ENCODE results near the gene AGBL2. TPM values are rescaled to one million over a fixed set of nuclear protein-coding genes. Genes with fewer than 3 reads are reported as not detected.
A peak's percentile ranks its signal among the peaks of the same experiment; 100 is the strongest.

AGBL2 gene
- total RNA-seq, 1 experiment from 2014 or later, result 1.8 TPM

- H3K4me1 ChIP-seq (ENCODE audit: insufficient read depth, low read length), result no peaks in the 10 kb centered on the region
- H3K9ac ChIP-seq (ENCODE audit: low read length), result no peak overlapping the region
- no peaks in the 10 kb centered on the region for H3K79me2 ChIP-seq (ENCODE audit: low read length)
- peaks cover 5% of the 10 kb centered on the region for H3F3A ChIP-seq (ENCODE audit: low read length, unreplicated experiment)
- no peak overlapping the region for H3K4me2 ChIP-seq (ENCODE audit: low read length)
- no peaks in the 10 kb centered on the region for H3K9me2 ChIP-seq (replicated peaks; ENCODE audit: low read length)
- H3K4me3 ChIP-seq (ENCODE audit: low read length), result no peak overlapping the region
- no peak for ATAC-seq
- no peaks in the 10 kb centered on the region for H3K9me3 ChIP-seq (ENCODE audit: low read length)
- CTCF ChIA-PET, result no interaction called here
- DNase-seq, result no peak
- intact Hi-C loops (cut with micrococcal nuclease), result no loop called here
- H4K20me1 ChIP-seq (ENCODE audit: low read length), result no peaks in the 10 kb centered on the region
- BruUV-seq (replicated peaks), result no TSS peak
- no peak overlapping the region for H2AFZ ChIP-seq (ENCODE audit: low read length)
- no peak overlapping the region for H3K27ac ChIP-seq (ENCODE audit: low read length)
- peaks cover 48% of the 10 kb centered on the region for H3K36me3 ChIP-seq (ENCODE audit: low read depth, low read length)
- TF ChIP-seq EZH2 (IDR thresholded peaks at IDR 0.05; ENCODE audit: low read length, unreplicated experiment) (no peak), CTCF (conservative IDR thresholded peaks at IDR 0.05; ENCODE audit: low read depth, low read length) (no peak), EZH2phosphoT487 (IDR thresholded peaks at IDR 0.05; ENCODE audit: borderline replicate concordance, low read length) (no peak)
- POLR2A ChIA-PET (ENCODE audit: unreplicated experiment), result no interaction called here
- H3K27me3 ChIP-seq (ENCODE audit: low read length), result no peaks in the 10 kb centered on the region
Measured at GRCh38 chr11:47720651-47721050, 5.5 kb upstream of the AGBL2 start.

GRCh38 chr11:47716692-47717091 lies 1.5 kb upstream of the AGBL2 start:
- Histone ChIP-seq H4K20me1 (ENCODE audit: low read length) (no peaks in the 10 kb centered on the region), H3K27ac (ENCODE audit: low read length) (no peak overlapping the region), H3K4me1 (ENCODE audit: insufficient read depth, low read length) (no peaks in the 10 kb centered on the region), H3K36me3 (ENCODE audit: low read depth, low read length) (peaks cover 18% of the 10 kb centered on the region), H3K9ac (ENCODE audit: low read length) (no peak overlapping the region), H3K4me2 (ENCODE audit: low read length) (no peak overlapping the region), H3K4me3 (ENCODE audit: low read length) (no peak overlapping the region), H3K79me2 (ENCODE audit: low read length) (no peaks in the 10 kb centered on the region), H3F3A (ENCODE audit: low read length, unreplicated experiment) (peaks cover 5% of the 10 kb centered on the region), H3K27me3 (ENCODE audit: low read length) (no peaks in the 10 kb centered on the region), H3K9me2 (replicated peaks; ENCODE audit: low read length) (no peaks in the 10 kb centered on the region), H2AFZ (ENCODE audit: low read length) (no peak overlapping the region), H3K9me3 (ENCODE audit: low read length) (no peaks in the 10 kb centered on the region)
- DNase-seq (no peak), ATAC-seq (peak; percentile 7; the same call in 1 of the 2 replicates)
- ChIA-PET POLR2A (ENCODE audit: unreplicated experiment) (interaction anchor here (0.6 kb wide), 1 partner anchor 1776 kb away, joined by 6 read pairs; no protein-coding TSS in a partner anchor), CTCF (no interaction called here)
- TF ChIP-seq EZH2phosphoT487 (IDR thresholded peaks at IDR 0.05; ENCODE audit: borderline replicate concordance, low read length), result no peak
- TF ChIP-seq EZH2 (IDR thresholded peaks at IDR 0.05; ENCODE audit: low read length, unreplicated experiment), result no peak
- 0 out of 2 replicates have a peak, but pooled peaks have one; percentile 14 for TF ChIP-seq CTCF (conservative IDR thresholded peaks at IDR 0.05; ENCODE audit: low read depth, low read length)
- TSS peak; percentile 33 for BruUV-seq (replicated peaks)
- intact Hi-C loops (cut with micrococcal nuclease), result no loop called here

GRCh38 chr11:47714554-47715081 lies 551 bp downstream of the AGBL2 start:
- no peaks in the 10 kb centered on the region for H4K20me1 ChIP-seq (ENCODE audit: low read length)
- no peaks in the 10 kb centered on the region for H3K9me3 ChIP-seq (ENCODE audit: low read length)
- H3K9me2 ChIP-seq (replicated peaks; ENCODE audit: low read length), result no peaks in the 10 kb centered on the region
- H3F3A ChIP-seq (ENCODE audit: low read length, unreplicated experiment), result peaks cover 5% of the 10 kb centered on the region
- H2AFZ ChIP-seq (ENCODE audit: low read length), result peak overlapping the region; percentile 84
- H3K4me2 ChIP-seq (ENCODE audit: low read length), result peak overlapping the region; percentile 84
- H3K27ac ChIP-seq (ENCODE audit: low read length), result no peak overlapping the region
- no peaks in the 10 kb centered on the region for H3K27me3 ChIP-seq (ENCODE audit: low read length)
- H3K36me3 ChIP-seq (ENCODE audit: low read depth, low read length), result peaks cover 6% of the 10 kb centered on the region
- TF ChIP-seq CTCF (conservative IDR thresholded peaks at IDR 0.05; ENCODE audit: low read depth, low read length) (no peak), EZH2 (IDR thresholded peaks at IDR 0.05; ENCODE audit: low read length, unreplicated experiment) (no peak), EZH2phosphoT487 (IDR thresholded peaks at IDR 0.05; ENCODE audit: borderline replicate concordance, low read length) (no peak)
- ATAC-seq (peak; percentile 45), DNase-seq (no peak)
- peak overlapping the region; percentile 63 for H3K4me3 ChIP-seq (ENCODE audit: low read length)
- CTCF ChIA-PET, result no interaction called here
- intact Hi-C loops (cut with micrococcal nuclease), result loop anchor here (1.0 kb wide), 1 partner anchor 72 kb away; the partner anchor contains the start of gene MTCH2
- no peaks in the 10 kb centered on the region for H3K79me2 ChIP-seq (ENCODE audit: low read length)
- POLR2A ChIA-PET (ENCODE audit: unreplicated experiment), result interaction anchor here (0.7 kb wide), 1 partner anchor 26 kb away, joined by 4 read pairs; no protein-coding TSS in a partner anchor
- BruUV-seq (replicated peaks), result TSS peak; percentile 23
- H3K4me1 ChIP-seq (ENCODE audit: insufficient read depth, low read length), result no peaks in the 10 kb centered on the region
- H3K9ac ChIP-seq (ENCODE audit: low read length), result peak overlapping the region; percentile 35
